Hematopoietic multipotent progenitor cell treated with erythropoietin and hydrocortisone succinate and interleukin-3 and kit ligand, for 6 days (in vitro differentiated cells): ENCODE results near the gene RNF224.
A peak's percentile ranks its signal among the peaks of the same experiment; 100 is the strongest.

ENCODE experiments used
- DNase-seq: peaks from one replicate; pipeline ENCODE4 v3.0.0-alpha.2; 2015

RNF224 gene

DNA sequence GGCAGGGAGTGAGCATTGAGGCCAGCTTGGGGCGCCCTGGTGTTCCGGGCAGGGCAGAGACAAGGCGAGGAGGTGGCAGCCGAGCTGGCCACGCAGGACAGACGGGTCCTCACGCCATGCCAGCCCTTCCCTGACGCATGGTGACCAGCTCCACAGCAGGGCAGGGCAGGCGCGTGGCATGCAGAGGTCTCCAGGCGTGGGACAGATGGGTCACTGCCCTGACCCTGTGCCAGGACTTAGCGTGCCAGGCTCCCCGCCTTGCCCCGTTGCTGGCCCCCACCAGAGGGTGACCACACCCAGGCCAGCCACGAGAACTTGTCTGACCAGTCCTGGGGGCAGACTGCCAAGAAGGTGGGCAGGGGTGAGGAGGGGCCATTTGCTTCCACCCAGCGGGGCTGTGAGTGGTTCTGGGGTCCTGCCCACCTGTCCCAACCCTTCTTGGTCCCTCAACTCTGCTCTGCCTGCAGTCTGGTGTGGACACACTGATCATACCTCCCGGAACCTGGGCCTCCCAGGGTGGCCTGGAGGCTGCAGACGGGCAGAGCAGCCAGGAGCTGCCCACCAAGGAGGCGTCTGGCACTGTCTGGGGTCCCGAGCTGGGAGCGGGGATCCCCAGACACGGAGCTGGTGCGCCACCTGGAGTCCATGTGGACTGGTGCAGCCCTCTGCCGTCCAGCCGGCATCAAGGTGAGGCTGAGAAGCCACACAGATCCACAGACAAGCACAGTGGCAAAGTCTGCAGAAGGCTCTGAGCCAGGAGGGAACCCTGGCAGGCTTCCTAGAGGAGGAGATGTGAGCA is at the start of gene RNF224:
Gene RNF224 (plus strand): TSS at position 449 of the 799 bp plus-strand sequence. CDS start 834 bp downstream, outside the sequence.
- DNase-seq: peak; percentile 93

DNA sequence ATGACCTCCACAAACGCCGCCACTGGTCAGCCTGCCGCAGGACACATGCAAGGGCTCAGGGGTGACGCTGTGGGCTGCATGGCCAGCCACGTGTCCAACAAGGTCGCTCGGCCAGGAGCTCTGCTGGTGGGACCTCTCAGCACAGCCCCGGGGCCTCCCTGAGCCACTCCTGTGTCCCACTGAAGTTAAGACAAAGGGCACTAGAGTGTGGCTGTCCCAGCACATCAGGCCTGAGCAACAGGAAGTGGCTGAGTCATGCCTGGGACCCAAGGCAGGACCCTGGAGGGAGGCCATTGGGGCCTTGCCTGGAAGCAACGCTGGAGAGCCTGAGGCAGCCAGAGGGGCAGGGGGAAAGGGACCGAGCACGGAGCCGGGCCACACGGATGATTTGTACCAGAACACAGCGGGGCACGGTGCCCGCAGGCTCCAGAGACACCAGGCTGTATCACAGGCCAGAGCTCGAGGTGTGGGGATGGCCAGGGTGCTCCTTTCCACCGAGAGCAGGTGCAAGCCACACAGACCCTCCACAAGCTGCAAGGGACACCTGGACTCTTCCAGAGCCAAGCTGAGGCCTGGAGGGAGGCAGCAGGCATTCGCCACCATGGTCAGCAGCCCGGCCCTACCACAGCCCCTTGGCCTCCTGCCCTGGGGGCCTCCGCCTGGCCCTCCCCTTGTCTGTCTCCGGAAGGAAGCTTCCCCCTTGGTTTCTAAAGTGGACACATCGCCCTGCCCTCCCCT is 48.9 kb upstream of the RNF224 start:
- no peak for DNase-seq

DNA sequence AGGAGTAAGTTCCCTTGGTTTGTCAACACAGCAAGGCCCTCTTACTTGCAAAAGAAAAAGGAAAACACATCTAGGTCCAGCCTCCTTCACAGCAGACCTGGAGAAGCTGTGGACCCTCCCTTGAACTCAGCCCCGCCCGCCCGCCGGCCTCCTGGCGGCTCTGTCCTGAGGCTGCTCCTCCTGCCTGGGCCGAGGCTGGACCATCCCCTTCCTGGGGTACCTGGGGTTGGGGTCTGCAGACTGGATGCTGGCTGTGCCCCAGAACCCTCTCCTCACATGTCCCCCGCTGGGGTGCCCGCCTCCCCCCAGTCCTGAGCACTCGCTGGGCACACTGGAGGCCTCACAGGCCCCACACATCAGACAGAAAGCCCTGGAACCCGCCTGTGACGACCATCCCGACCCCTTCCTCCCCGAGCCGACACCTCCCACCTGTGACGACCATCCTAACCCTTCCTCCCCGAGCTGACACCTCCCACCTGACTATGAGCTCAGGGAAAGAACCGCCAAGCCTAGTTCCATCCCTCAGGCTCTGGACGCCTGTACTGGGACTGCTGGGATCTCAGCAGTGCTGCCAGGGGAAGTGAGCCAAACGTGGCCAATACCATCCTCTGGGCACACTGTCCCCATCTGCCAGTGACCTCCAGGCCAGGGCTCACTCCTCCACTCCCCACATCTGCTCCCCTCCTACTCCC is 48.2 kb upstream of the RNF224 start:
- no peak for DNase-seq

DNA sequence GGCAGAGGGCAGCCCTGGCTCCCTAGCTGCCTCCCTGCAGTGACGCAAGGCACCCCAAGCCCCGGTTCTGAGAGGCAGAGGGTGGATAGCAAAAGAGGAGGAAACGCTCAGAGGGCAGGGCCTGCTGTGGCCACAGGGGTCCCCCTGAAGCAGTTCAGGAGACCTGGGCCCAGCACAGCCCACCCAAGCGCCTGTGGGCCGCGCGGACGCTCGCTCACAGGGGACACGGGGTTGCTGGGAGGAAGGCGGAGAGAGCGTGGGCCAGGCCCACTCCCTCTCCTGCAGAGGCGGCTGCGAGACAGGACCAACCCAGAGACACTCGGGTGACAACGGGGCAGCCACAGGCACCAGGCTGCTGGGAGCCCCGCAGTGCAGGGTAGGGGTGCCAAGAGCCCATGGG is 47.5 kb upstream of the RNF224 start:
- no peak for DNase-seq

DNA sequence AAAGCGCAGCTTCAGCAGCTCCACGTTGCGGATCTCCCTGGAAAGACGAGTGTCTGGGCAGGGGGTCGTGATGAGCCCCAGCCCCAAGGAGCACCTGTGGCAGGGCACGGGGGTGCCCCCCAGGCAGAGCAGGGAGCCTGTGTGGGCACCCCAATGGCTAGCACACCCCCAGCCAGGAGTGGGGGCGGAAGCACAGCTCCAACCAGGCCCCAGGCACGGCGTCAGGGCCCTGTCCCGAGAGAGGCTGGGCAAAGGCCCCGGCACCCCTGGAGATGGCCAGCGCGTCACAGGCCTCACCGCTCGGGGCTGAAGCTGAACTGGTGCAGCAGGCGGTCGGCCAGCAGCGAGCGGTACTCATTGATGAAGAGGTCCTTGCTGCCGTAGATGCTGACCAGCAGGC is 46.8 kb upstream of the RNF224 start:
- no peak for DNase-seq

DNA sequence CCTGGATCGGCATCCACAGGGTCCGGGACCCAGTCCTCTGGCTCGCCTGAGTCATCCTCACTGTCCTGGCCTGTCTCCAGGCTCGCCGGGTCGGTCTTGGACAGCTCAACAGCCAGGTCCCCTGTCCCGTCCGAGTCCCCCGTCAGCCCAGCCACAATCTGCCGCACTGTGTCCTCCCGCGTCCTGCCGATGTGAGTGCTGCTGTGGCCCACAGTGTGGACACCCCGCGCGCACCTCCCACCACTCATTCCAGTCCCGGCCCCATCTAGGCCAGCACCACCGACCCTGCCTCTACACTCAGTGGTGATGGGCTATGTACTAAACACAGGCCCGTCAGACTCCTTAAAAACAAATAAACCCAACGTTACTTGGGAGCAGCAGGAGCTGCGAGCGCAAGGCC is 45.6 kb upstream of the RNF224 start:
- DNase-seq: no peak

DNA sequence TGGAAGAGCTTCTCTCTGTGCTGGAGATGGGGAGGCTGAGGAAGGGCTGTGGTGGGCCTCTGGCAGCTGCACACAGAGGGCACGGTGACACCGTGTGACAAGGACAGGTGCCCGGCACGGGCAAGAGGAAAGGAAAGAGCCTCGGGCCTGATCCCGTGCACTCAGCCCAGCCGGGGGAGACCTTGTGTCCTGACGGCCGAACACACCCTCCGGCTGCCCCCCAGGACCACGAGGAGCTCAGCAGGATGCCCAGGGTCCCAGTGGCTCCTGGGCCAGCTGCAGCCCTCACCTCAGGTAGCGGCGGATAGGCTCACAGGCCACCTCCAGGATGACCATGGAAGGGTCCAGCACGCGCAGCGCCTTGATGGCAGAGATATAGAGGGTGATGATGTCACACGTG is 44.5 kb upstream of the RNF224 start:
- no peak for DNase-seq

DNA sequence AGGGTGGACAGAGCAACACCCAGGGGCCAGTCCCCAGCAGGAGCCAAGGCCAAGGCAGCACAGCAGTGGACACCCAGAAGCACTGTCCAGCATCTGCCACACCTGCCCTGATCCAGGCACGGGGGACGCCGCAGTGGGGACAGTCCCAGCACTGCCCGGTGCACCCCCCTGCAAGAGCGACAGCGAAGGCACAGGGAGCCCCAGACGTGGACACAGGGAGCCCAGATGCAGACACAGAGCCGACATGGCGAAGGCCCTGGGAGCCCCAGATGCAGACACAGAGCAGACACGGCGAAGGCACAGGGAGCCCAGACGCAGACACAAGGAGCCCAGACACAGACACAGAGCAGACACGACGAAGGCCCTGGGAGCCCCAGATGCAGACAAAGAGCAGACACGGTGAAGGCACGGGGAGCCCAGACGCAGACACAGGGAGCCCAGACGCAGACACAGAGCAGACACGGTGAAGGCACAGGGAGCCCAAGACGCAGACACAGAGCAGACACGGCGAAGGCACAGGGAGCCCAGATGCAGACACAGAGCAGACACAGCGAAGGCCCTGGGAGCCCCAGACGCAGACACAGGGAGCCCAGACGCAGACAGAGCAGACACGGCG is 43.2 kb upstream of the RNF224 start:
- no peak for DNase-seq

DNA sequence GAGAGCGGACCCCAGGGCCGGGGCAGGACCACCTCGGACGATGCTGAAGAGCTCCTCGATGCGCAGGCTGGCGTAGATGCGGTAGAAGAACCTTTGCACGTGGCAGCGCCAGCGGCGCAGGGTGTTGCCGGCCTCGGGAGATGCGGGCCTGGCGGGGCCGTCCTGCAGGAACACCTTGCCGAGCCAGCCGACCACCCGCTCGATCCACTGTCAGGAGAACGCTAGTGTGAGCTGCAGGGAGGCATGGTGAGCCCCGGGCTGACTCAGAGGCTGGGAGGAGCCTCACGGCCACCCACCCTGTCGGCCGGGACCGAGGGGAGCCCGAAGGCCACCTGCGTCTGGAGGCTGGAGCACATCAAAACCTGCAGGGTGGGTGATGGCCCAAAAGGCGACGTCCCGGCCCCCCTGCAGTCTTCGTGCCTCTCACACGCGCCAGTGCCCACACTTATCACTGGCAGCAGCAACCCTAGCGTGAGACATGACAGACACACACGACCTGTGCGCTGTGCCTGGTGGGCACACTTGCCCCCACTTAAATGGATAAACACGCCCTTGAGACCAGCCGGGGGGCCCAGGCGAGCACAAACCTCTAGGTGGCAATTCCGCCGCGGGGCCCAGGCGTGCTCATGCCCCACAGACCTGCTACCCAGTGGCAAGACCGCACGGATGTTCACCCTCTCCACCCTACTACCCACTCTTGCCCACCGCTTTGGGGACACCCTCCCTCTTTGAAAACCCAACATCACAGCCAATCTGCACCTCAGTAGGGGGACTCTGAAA is 42.2 kb upstream of the RNF224 start:
- DNase-seq: no peak

DNA sequence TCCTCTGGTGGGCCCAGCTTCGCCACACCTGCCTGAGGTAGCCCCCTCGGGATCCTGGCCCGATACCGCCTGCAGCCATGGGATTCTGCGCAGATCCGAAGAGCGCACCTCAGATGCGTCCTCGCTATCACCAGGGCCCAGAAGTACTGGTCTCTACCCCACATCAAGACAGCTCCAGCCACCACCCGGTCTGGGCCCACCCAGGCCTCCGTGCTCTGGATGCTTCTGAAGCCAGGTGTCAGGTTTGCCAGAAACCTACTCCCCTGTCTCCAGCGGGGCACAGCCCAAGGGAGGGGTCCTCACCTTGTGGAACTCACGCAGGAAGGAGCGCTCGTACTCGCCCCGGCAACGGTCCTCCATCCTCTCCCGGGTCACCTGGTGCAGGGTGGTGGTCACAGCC is 41.4 kb upstream of the RNF224 start:
- DNase-seq: no peak

DNA sequence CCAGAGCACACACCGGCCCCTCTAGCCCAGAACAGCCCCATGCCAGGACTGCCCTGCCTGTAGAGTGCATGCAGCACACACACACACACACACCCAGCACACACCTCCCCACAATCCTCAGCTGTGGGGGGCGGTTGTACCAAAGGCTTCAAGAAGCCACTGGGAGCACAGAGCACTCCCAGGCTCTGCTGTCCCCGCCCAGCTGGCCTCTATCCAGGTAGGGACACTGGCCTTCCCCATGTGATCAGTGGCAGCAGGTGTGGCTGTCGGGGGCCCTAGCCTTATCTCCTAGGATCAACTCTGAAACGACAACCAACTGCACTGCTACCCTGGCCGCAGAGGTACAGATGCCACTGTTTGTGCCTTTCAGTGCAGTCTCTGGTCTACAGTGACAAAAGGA is 40.9 kb upstream of the RNF224 start:
- DNase-seq: peak; percentile 42

DNA sequence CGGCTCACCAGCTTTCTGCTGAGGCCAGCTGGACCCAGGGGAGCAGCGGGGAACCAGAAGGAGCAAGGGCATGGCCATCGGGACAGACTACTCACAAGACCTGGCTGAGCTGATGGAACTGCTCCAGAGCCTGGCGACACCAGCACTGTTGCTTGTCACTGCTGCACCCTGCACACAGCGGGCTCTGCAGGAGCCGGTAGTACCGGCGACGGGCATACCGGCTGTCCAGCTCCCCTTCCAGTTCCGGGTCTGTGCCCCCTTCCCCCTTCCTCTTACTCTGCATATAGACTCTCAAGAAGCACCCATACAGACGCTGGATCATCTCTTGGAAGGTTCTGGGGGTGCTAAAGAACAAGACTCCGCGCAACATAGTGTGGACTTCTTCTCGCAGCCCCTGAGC is 39.9 kb upstream of the RNF224 start:
- DNase-seq: no peak

DNA sequence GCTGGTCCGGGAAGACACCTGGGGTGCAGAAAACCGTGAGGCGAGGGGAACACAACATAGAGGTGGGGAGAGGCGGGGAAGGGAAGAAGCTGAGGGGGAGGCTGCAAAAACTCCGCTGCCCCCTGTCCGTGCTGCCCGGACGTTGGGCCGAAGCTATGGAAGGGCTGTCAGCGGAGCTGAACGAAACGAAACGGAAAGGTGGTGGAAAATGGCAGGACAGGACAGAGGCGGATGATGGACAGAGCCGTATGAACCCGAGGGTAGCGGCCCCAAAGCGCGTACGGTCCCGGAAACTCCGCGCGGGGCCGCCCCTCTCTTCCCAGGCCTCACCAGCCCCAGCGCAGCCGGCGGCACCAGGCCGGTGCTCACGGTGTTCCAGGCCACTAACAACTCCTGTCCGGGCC is 39.2 kb upstream of the RNF224 start:
- DNase-seq: no peak

DNA sequence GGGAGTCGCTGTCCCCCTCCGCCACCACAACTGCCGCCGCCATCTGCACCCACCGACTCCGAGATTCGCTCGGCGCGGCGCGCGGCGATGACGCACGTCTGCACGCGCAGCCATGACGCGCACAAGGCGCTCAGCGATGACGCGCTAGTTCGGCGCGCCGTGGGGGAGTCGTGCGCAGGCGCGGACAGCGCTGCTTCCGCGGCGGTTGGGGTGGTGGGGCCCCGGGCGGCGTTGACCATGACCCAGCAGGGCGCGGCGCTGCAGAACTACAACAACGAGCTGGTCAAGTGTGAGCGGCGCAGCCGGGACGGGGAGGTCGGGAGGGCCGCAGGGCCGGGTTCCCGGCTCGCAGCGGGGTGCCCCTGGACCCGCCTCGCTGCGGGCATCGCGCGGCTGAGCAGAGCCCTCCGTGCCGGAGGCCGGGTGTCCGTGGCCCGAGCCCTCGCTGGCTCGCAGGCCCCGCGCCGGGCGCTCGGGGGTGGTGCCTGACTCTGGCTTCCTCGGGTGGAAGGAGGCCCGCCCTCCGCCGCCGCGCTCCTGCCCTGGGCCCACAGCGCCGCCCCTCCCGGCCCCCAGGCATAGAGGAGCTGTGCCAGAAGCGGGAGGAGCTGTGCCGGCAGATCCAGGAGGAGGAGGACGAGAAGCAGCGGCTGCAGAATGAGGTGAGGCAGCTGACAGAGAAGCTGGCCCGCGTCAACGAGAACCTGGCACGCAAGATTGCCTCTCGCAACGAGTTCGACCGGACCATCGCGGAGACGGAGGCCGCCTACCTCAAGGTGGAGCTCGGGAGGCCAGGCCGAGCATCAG is 38.6 kb upstream of the RNF224 start, which contains the start of the genes ANAPC2 and SSNA1:
Gene ANAPC2 (minus strand): TSS at position 71 of the 807 bp plus-strand sequence. CDS start 28 bp downstream, at position 43.
Gene SSNA1 (plus strand): TSS at position 187 of the 807 bp plus-strand sequence. CDS start 51 bp downstream, at position 238.
- DNase-seq: peak; percentile 95

DNA sequence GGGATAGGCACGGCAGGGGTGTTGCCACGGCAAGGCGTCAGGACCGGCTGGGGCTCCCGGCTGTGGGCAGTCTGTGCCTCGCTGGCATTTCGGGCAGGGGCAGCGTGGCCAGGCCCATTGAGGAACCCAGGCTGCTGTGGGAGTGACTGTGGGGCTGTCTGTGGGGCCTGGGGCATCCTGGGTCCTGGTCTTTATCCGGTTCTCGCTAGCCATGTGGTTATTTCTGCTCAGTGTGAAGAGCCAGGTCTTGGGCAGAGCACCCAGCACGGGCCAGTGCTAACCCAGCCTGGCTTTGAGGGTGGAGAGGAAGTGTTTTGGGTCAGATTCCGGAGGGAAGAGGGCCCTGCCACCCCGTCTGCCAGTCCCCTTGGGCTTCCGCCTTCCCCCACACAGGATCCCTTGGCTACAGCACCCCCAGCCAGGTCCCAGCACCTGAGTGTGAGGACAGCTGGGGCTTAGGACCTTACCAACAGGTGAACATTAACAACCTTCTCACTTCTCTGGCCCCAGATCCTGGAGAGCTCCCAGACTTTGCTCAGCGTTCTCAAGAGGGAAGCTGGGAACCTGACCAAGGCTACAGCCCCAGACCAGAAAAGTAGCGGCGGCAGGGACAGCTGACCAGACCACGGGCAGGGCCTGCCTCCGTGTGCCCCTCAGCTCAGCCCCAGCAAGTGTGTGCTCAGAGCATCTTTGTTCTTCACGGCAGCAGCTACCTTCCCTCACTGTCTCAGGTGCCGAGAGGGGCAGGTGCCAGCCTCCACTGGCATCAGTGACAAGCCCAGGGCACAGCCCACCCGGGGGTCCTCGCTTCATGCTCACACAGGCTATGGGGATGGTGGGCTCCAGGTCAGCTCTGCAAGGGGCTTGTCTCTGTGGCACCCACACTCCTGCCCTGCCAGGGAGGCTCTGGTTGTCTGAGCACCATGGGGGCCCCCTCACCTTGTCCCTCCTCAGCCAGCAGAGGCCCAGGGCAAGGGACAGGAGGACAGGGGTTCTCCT is 37.7 kb upstream of the RNF224 start:
- no peak for DNase-seq

DNA sequence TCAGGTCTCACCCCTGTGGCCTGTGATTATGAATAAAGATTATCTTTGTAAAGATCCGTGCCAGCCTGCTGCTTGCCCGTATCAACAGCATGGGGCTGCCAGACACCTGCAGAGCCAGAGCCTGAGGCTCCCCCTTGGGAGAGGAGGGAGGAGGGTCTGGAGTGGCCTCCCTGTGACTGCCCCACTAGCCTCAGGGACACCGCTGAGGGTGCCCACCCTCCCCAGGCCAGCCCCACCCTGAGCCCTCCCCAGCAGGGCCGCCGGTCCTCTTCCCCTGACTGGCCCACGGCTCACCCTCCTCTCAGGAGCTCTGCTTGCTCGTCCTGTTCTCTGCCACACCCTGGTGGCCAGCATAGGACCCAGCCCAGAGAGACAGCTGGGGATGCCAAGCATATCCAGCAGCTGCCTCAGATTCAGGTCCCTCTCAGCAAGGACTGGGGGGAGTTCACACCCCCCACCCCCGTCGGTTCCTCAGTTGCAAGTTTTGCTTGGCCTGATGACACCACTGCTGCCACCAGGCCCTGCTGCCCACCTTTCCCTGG is 36.9 kb upstream of the RNF224 start:
- DNase-seq: no peak

DNA sequence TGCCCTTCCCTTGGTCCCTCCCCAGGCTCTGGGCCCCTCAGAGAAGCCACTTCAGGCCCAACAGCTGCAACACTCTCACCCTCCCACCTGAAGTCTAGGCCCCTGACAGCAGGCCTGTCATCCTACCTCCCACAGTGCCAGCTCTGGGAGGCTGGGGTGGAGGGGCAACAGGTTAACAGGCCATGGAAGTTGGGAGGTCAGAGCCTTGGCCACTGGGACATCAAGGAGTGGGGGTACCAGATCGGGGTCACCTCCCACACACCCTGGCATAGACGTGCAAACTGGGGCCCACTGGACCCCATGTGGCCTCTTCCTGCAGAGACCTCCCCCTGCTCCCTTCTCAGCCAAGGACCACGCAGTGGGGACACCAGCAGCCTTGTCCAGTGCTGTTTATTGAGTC is 36.1 kb upstream of the RNF224 start:
- DNase-seq: no peak

DNA sequence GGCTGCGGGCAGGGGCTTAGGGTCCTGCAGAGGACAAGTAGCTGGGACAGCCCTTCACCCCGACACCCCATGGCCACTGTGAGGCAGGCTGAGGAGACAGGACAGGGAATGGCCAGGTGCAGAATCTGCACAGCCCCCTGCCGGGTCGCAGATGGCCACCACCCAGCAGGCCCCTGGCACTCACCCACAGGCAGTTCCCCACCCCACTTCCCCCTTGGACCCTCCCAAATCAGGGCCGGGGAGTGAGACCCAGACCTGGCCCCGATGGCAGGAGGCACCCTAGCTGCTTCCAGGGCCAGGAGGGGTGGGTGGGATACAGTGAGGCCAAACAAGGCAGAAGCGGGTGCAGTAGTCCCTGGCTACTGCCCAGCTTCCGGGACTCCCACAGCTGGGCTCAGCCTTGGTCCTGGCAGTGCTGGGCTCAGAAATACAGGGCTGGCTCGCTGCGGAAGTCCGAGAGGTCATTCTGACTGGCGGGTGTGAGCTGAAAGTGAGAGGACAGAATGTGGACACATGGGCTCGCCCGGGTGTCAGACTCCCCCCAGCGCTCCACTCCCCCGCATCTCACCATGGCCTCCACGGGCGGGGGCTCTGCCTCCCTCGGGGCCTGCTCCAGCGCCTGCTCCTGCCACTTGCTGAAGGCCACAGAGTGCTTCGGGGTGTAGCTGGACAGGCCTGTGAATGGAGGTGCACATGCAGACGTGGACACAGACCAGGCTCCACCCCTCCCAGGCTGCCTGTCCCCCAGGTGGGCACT is 35.4 kb upstream of the RNF224 start:
- no peak for DNase-seq

DNA sequence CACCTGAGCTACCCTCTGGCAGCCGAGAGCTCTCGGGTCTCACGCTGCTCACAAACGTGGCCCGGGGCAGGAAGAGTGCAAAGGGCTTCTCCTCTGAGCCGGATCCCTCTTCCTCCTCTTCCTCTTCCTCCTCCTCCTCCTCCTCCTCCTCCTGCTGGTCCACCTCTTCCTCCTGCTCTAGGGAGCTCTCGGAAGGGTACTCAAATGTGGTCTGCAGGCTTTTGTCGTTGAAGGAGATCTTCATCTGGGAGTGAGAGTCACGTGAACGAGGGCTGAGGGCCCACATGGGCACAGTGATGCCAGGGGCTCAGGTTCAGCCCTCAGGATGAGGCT is 34.9 kb upstream of the RNF224 start:
- no peak for DNase-seq
